ENCODE results near the gene FKBP3. TPM values are rescaled to one million over a fixed set of nuclear protein-coding genes. Genes with fewer than 3 reads are reported as not detected.
"Not testable (repeated sequence)": the region's sequence is repeated elsewhere in the genome, so short reads cannot be mapped to it uniquely, and the experiment has no call there.

Gene FKBP3
- total and polyA plus RNA-seq, 8 donors: 11.0 to 65.3 (median 17.4) TPM

GRCh38 chr14:45144658-45145057 is 10.4 kb upstream of the FKBP3 start:
- TF ChIP-seq, protein P1, sequence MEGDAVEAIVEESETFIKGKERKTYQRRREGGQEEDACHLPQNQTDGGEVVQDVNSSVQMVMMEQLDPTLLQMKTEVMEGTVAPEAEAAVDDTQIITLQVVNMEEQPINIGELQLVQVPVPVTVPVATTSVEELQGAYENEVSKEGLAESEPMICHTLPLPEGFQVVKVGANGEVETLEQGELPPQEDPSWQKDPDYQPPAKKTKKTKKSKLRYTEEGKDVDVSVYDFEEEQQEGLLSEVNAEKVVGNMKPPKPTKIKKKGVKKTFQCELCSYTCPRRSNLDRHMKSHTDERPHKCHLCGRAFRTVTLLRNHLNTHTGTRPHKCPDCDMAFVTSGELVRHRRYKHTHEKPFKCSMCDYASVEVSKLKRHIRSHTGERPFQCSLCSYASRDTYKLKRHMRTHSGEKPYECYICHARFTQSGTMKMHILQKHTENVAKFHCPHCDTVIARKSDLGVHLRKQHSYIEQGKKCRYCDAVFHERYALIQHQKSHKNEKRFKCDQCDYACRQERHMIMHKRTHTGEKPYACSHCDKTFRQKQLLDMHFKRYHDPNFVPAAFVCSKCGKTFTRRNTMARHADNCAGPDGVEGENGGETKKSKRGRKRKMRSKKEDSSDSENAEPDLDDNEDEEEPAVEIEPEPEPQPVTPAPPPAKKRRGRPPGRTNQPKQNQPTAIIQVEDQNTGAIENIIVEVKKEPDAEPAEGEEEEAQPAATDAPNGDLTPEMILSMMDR (IDR thresholded peaks at IDR 0.05): no peak
- FAIRE-seq: no peak
- intact Hi-C loops (cut with DNase I): no loop called here

DNA sequence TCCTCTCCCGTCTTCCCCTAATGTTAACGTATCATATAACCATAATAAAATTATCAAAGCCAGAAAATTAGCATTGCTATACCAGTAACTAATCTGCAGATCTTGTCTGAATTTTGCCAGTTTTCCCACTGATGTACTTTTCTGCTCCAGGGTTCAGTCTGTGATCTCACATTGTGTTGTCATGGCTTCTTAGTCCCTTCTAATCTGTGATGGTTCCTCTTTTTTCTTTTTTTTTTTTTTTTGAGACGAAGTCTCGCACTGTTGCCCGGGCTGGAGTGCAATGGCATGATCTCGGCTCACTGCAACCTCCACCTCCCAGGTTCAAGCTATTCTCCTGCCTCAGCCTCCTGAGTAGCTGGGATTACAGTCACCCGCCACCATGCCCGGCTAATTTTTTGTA is 7.8 kb upstream of the FKBP3 start:
- H3K4me3 ChIP-seq; H3K9me3 ChIP-seq; H3K27me3 ChIP-seq; H3K36me3 ChIP-seq; H3K27ac ChIP-seq; ATAC-seq; H3K4me1 ChIP-seq; intact Hi-C loops (cut with DNase I); FAIRE-seq; DNase-seq: not testable (repeated sequence)
- WGBS, 2 donors: 91 to 93% methylated on average over 8 of the region's 8 CpGs

More at GRCh38 chr14:45144658-45145057, 10.4 kb upstream of the FKBP3 start:
- Histone ChIP-seq H3K27me3 (no peaks in the 10 kb centered on the region), H3K4me1 (no peaks in the 10 kb centered on the region), H3K4me3 (no peak overlapping the region), H3K9me3 (no peaks in the 10 kb centered on the region), H3K36me3 (no peaks in the 10 kb centered on the region), H3K27ac (no peak overlapping the region)
- DNase-seq: no peak
- no peak for ATAC-seq

DNA sequence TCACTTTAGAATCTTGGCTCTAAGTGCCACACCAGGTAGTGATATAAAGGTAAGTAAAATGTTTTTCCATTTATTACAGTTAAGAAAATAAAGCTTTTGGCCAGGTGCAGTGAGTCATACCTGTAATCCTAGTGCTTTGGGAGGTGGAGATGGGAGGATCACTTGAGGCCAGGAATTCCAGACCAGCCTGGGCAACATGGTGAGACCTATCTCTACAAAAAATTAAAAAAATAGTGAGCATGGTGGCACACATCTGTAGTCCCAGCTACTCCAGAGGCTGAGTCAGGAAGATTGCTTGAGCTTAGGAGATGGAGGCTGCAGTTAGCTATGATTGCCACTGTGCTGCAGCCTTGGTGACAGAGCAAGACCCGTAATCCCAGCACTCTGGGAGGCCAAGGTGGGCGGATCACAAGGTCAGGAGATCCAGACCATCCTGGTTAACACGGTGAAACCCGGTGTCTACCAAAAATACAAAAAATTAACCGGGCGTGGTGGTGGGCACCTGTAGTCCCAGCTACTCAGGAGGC is 6.4 kb upstream of the FKBP3 start:
- TF ChIP-seq, protein P1 (IDR thresholded peaks at IDR 0.05): no peak
- 97 to 99% methylated on average over 6 of the region's 6 CpGs for WGBS, 2 donors
- intact Hi-C loops (cut with DNase I): no loop called here
- DNase-seq (no peak), FAIRE-seq (no peak), ATAC-seq (no peak)
- no peak overlapping the region for H3K4me3 ChIP-seq
- H3K9me3 ChIP-seq: no peaks in the 10 kb centered on the region
- no peak overlapping the region for H3K27ac ChIP-seq
- no peaks in the 10 kb centered on the region for H3K27me3 ChIP-seq
- H3K4me1 ChIP-seq: peaks cover 7 to 11% (median 9%) of the 10 kb centered on the region in 3 donors
- H3K36me3 ChIP-seq: no peaks in the 10 kb centered on the region

DNA sequence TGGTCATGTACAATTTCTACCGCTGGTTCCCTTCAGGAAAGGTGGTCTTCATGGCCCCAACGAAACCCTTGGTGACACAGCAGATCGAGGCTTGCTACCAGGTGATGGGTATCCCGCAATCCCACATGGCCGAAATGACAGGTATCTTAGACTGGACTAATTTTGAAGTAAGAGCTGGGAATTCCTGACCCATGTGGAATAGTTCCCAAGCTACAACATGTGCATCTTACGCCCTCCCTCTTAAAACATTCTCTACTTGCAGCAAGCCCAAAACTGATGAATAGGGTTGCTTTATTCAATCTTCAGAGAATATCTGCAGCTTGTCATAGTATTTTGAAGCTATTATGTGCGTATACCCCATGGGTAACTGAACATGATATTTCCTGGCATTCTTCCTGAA is 2.1 kb upstream of the FKBP3 start:
- no peaks in the 10 kb centered on the region for H3K36me3 ChIP-seq
- no peaks in the 10 kb centered on the region for H3K9me3 ChIP-seq
- TF ChIP-seq, protein P1 (IDR thresholded peaks at IDR 0.05): no peak
- no peaks in the 10 kb centered on the region for H3K27me3 ChIP-seq
- 1% methylated on average over 7 of the region's 7 CpGs for WGBS, 2 donors
- DNase-seq (no peak), ATAC-seq (no peak), FAIRE-seq (no peak)
- intact Hi-C loops (cut with DNase I): no loop called here
- H3K4me1 ChIP-seq: peaks cover 9 to 17% (median 12%) of the 10 kb centered on the region in 3 donors
- no peak overlapping the region for H3K27ac ChIP-seq
- peak overlapping the region; percentile 51 to 89 (median 72) for H3K4me3 ChIP-seq

GRCh38 chr14:45135659-45136395 is 1.5 kb upstream of the FKBP3 start, which contains the start of gene FANCM:
Gene FANCM (plus strand): TSS chr14:45135930. CDS start chr14:45136032, 102 bp downstream.
- FAIRE-seq (peak; percentile 94), ATAC-seq (peak; percentile 75 to 89 (median 82)), DNase-seq (peak; percentile 78 to 94 (median 90))
- peak within 1 kb of the TSS; percentile 69 to 89 (median 72) for H3K4me3 ChIP-seq
- H3K27ac ChIP-seq: peak within 1 kb of the TSS; percentile 73 to 84 (median 82)
- TF ChIP-seq, protein P1 (IDR thresholded peaks at IDR 0.05): no peak
- H3K36me3 ChIP-seq: no peaks in the 10 kb centered on the region
- WGBS, 2 donors: 0% methylated on average over 48 of the region's 48 CpGs
- H3K4me1 ChIP-seq: peaks cover 9 to 17% (median 12%) of the 10 kb centered on the region in 3 donors
- no peaks in the 10 kb centered on the region for H3K27me3 ChIP-seq
- no peaks in the 10 kb centered on the region for H3K9me3 ChIP-seq
- intact Hi-C loops (cut with DNase I): no loop called here

Measured in pancreas (tissue), 10 donors.